K562 (cell line): ENCODE results near the gene JSRP1. TPM values are rescaled to one million over a fixed set of nuclear protein-coding genes. Genes with fewer than 3 reads are reported as not detected.

Experiments
- AFF4 ChIP-seq: sonication (generic); formaldehyde crosslinking; IDR thresholded peaks from 2 replicates; pipeline ENCODE4 v1.8.0; 2023; ENCODE audit warnings: mild to moderate bottlenecking, missing genetic modification reagents
- CHD1 ChIP-seq: fragments of 200-600 bp; sonication (generic); IDR thresholded peaks from one replicate; pipeline ENCODE4 v1.6.1; 2012; ENCODE audit warnings: mild to moderate bottlenecking, moderate library complexity, low read length, inconsistent platforms
- E2F8 ChIP-seq: fragments of 450-650 bp; IDR thresholded peaks from 2 replicates; pipeline ENCODE4 v1.7.1; 2018; ENCODE audit warnings: mild to moderate bottlenecking, low read depth; ENCODE audit not compliant: partially characterized antibody
- ELF2 ChIP-seq: fragments of 250-450 bp; sonication (Bioruptor Pico); IDR thresholded peaks from 2 replicates; pipeline ENCODE4 v1.5.0; 2021; ENCODE audit warnings: mild to moderate bottlenecking
- ETS1 ChIP-seq: conservative IDR thresholded peaks from 2 replicates; pipeline ENCODE4 v1.6.1; 2011; ENCODE audit warnings: low read depth, mild to moderate bottlenecking, low read length; ENCODE audit not compliant: control insufficient read depth
- FOS ChIP-seq: IDR thresholded peaks from 3 replicates; pipeline ENCODE4 v1.6.1; 2011; ENCODE audit not compliant: insufficient read length; ENCODE audit errors: extremely low read depth
- FOSL1 ChIP-seq: fragments of 200-800 bp; sonication (Bioruptor generic); conservative IDR thresholded peaks from 2 replicates; pipeline ENCODE4 v1.6.1; 2016; ENCODE audit warnings: missing genetic modification characterization, missing compliant biosample characterization
- GABPA ChIP-seq: fragments of 200-800 bp; sonication (Bioruptor generic); conservative IDR thresholded peaks from 2 replicates; pipeline ENCODE4 v1.6.1; 2016; ENCODE audit warnings: low read depth, missing genetic modification characterization, missing compliant biosample characterization
- PRMT5 ChIP-seq: sonication (generic); formaldehyde crosslinking; IDR thresholded peaks from 2 replicates; pipeline ENCODE4 v1.5.0; 2020; ENCODE audit warnings: missing genetic modification reagents
- RBBP5 ChIP-seq: fragments of 200-600 bp; sonication (generic); IDR thresholded peaks from 2 replicates; pipeline ENCODE4 v1.6.1; 2012; ENCODE audit warnings: borderline replicate concordance, mild to moderate bottlenecking, low read length, control low read depth, inconsistent platforms; ENCODE audit not compliant: insufficient read depth, poor library complexity, severe bottlenecking
- ZBTB17 ChIP-seq: fragments of 450-650 bp; formaldehyde crosslinking; IDR thresholded peaks from 2 replicates; pipeline ENCODE4 v1.4.0; 2020; ENCODE audit warnings: mild to moderate bottlenecking
- ZBTB2 ChIP-seq: fragments of 450-650 bp; IDR thresholded peaks from 2 replicates; pipeline ENCODE4 v1.6.1; 2016; ENCODE audit warnings: antibody characterized with exemption
- ZBTB26 ChIP-seq: fragments of 450-650 bp; formaldehyde crosslinking; IDR thresholded peaks from 2 replicates; pipeline ENCODE4 v1.4.0; 2022; ENCODE audit warnings: missing genetic modification characterization
- ZNF644 ChIP-seq: fragments of 200-800 bp; sonication (Bioruptor generic); IDR thresholded peaks from 2 replicates; pipeline ENCODE4 v1.6.1; 2016; ENCODE audit warnings: low read depth, missing genetic modification characterization, missing compliant biosample characterization
- polyA plus RNA-seq, 8 experiments: library from polyadenylated mRNA; depleted of rRNA in 4 of 8; stranded (reverse) in 5 of 8; unstranded in 3 of 8; fragments of >200 nt; fragmentation: Nextera tagmentation in 2 of 8; fragmentation: Illumina TruSeq in 1 of 8; extraction: Ambion mirVana in 2 of 8; extraction: Trizol in 1 of 8; gene quantifications; 2 replicates each; pipeline versions ENCODE4 v1.2.1 to v1.2.3, GENCODE V29; 2011 to 2014; ENCODE audit warnings: inconsistent platforms in 1 of 8, missing spikeins in 1 of 8
- total RNA-seq, 7 experiments: library from RNA; depleted of rRNA in 6 of 7; stranded (reverse); fragments of >200 nt in 6 of 7; fragmentation: Illumina TruSeq in 2 of 7; extraction: Trizol in 2 of 7; gene quantifications; 2 replicates each; pipeline versions ENCODE4 v1.2.1 to v1.2.3, GENCODE V29; 2011 to 2021; ENCODE audit warnings: low replicate concordance in 1 of 7

The JSRP1 gene
- total and polyA plus RNA-seq, 9 of the 15 experiments (the other 6 are each of a cell fraction or from before 2014, with no cell fraction given) = 0.08 to 1.2 (median 0.51) TPM; not detected in 4

GRCh38 chr19:2269244-2270156, 13.3 kb upstream of the JSRP1 start (continued):
- TF ChIP-seq ZBTB26 (CRISPR knock-in tag) = peak; percentile 81; the same call in 1 of the 2 replicates
- peak; percentile 98 for TF ChIP-seq CHD1
- TF ChIP-seq AFF4 (CRISPR knock-in tag) = peak; percentile 97
- no peak; the same call in 1 of the 2 replicates for TF ChIP-seq ETS1
- no peak for TF ChIP-seq ELF2 (CRISPR knock-in tag)
- TF ChIP-seq GABPA (tag) = peak; percentile 58
- peak; percentile 92 for TF ChIP-seq ZNF644 (tag)
- TF ChIP-seq FOS = peak; percentile 80
- peak; percentile 39 for TF ChIP-seq PRMT5
- peak; percentile 87 for TF ChIP-seq RBBP5
- no peak for TF ChIP-seq ZBTB2
- peak; percentile 55; the same call in 1 of the 2 replicates for TF ChIP-seq FOSL1 (tag)
- TF ChIP-seq E2F8 = peak; percentile 63
- peak; percentile 39; the same call in 1 of the 2 replicates for TF ChIP-seq ZBTB17 (CRISPR knock-in tag)
